ENCODE results near the gene EPB41L2.

Gene EPB41L2

GRCh38 chr6:130852844-130853554 lies 210.0 kb downstream of the EPB41L2 start:
- no peak for DNase-seq (ENCODE audit: low spot score)
- no peak for TF ChIP-seq CTCF (IDR thresholded peaks at IDR 0.05; ENCODE audit: extremely low read depth, missing control alignments)

GRCh38 chr6:130851026-130851425 lies 212.0 kb downstream of the EPB41L2 start:
- DNase-seq (ENCODE audit: low spot score), result no peak
- no peak for TF ChIP-seq CTCF (IDR thresholded peaks at IDR 0.05; ENCODE audit: extremely low read depth, missing control alignments)

- TF ChIP-seq CTCF (IDR thresholded peaks at IDR 0.05; ENCODE audit: extremely low read depth, missing control alignments), result no peak
- no peak for DNase-seq (ENCODE audit: low spot score)
Measured at GRCh38 chr6:130849594-130849993, 213.5 kb downstream of the EPB41L2 start.

- DNase-seq (ENCODE audit: low spot score), result peak; percentile 42
- TF ChIP-seq CTCF (IDR thresholded peaks at IDR 0.05; ENCODE audit: extremely low read depth, missing control alignments), result no peak
Measured at GRCh38 chr6:130848945-130849344, 214.1 kb downstream of the EPB41L2 start.

- TF ChIP-seq CTCF (IDR thresholded peaks at IDR 0.05; ENCODE audit: extremely low read depth, missing control alignments), result no peak
Measured at GRCh38 chr6:130847001-130847910, 215.8 kb downstream of the EPB41L2 start.

GRCh38 chr6:130846501-130846900 lies 216.5 kb downstream of the EPB41L2 start:
- TF ChIP-seq CTCF (IDR thresholded peaks at IDR 0.05; ENCODE audit: extremely low read depth, missing control alignments), result no peak

More at GRCh38 chr6:130847001-130847910, 215.8 kb downstream of the EPB41L2 start:
- no peak for DNase-seq (ENCODE audit: low spot score)

More at GRCh38 chr6:130846501-130846900, 216.5 kb downstream of the EPB41L2 start:
- DNase-seq (ENCODE audit: low spot score), result no peak

Measured in GM20000 (cell line).